HG03139 (cell line): ENCODE measurements around the gene CAMK2G.
A peak's percentile ranks its signal among the peaks of the same experiment; 100 is the strongest.

Experiments used
- ATAC-seq: cut with Tn5 transposase; IDR thresholded peaks from one replicate; pipeline ENCODE4 v1.9.1; 2021; ENCODE audit not compliant: unreplicated experiment

Gene CAMK2G

DNA sequence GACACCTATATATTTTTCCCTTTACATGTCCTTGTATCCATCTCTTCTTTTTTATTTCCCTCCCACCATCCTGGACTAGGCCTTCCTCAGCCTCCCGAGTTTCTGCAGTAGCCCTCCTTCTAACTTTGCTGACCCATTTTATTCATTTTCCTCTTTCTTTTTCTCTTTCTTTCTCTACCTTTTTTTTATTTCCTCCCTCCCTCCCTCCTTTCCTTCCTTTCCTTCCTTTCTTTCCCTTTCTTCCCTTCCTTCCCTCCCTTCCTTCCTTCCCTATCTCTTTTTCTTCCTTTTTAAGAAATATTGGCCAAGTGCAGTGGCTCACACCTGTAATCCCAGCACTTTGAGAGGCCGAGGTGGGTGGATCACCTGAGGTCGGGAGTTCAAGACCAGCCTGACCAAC lies 9.7 kb upstream of the CAMK2G start:
- no peak for ATAC-seq

DNA sequence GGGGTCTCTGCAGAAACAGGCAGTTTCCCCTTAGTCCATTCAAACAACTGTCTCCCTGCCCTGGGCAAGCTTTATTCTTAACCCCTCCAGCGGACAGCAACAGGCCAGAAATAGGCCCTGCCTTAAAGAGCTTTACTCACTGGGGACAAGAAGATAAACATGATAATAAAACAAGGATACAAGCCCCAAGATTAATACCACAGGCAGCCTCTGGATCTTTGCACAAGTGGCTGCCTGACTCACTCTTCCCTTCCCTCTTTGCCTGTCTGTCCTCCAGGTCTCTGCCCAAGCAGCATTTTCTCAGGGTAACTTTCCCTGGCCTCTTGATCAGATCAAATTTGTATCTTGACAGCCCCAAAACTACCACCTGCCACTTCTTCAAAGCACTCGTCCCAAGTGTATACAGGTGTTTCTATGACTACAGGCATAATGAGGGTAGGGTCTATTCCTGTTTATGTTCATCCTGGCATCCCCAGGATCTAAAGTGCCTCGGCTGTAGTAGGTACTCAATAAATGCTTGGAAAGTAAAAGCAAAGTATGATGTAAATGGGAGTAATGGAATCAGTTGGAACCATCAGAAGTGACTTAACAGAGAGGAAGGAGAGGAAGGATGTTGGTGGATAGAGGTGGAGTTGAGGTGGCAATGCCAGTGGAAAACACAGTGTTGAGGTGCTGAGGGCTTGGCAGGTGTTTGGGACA lies 7.0 kb upstream of the CAMK2G start:
- no peak for ATAC-seq

- peak; percentile 91 for ATAC-seq
These were observed 5.2 kb upstream of the CAMK2G start for GRCh38 chr10:73879296-73880173.

GRCh38 chr10:73878365-73878764 lies 4.0 kb upstream of the CAMK2G start:
- ATAC-seq: no peak

DNA sequence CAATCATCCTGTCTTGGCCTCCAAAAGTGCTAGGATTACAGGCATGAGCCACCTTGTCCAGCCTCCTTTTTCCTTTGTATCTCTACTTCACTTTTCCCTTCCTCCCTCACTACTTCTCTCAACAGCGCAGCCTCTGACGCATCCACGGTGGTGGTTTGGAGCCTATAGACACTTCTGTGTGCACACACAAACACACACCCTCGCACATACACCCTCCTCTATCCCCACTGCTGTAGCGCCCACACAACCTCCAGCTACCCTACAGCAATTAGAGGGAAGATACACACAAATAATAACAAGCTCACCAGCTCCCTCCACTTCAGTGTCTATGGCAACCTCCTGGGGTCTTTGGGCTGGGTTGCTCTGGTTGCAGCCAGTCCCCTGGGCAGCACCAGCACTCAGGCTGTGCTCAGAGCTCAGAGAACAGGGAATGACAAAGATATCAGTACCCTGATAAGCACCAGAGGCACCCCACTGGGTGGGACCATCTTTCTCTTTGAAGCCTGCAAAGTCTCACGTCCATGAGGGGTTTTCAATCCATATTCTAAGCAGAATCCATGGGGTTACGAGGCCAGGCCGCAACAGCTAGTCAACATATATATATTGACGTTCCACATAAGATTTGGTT lies 3.3 kb upstream of the CAMK2G start:
- ATAC-seq: no peak

GRCh38 chr10:73876971-73877370 lies 2.6 kb upstream of the CAMK2G start:
- ATAC-seq: no peak

GRCh38 chr10:73876566-73876965 lies 2.2 kb upstream of the CAMK2G start:
- ATAC-seq: no peak

GRCh38 chr10:73876157-73876556 lies 1.8 kb upstream of the CAMK2G start:
- no peak for ATAC-seq

GRCh38 chr10:73875139-73875475 lies 752 bp upstream of the CAMK2G start:
- ATAC-seq: no peak

GRCh38 chr10:73873838-73874215 lies 528 bp downstream of the CAMK2G start:
- ATAC-seq: no peak

- no peak for ATAC-seq
These were observed 1.1 kb downstream of the CAMK2G start for GRCh38 chr10:73873142-73873837.

DNA sequence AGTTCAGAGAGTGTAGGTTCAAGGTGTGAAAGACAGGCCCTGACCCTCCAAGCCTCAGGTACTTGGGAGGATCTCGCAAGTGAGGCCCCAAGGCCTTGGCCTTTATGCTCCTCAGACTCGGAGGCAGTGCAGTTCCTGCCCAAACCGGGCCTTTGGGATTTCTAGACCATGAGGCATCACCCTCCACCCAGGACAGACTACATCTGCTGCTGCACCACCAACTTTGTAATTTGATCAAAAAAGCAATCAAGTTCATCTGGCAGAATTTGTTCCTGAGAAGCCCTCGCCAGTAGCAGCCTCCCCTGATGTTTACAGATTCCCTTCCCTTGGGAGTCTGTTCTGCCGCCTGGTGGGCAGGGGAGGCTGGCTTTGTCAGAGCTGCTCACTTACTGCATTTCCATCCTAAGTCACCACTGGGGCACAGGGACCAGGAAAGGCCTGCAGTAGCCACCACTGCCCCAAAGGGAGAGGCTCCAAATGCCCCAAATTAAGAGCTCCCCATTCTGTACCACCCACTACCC lies 2.1 kb downstream of the CAMK2G start:
- no peak for ATAC-seq

DNA sequence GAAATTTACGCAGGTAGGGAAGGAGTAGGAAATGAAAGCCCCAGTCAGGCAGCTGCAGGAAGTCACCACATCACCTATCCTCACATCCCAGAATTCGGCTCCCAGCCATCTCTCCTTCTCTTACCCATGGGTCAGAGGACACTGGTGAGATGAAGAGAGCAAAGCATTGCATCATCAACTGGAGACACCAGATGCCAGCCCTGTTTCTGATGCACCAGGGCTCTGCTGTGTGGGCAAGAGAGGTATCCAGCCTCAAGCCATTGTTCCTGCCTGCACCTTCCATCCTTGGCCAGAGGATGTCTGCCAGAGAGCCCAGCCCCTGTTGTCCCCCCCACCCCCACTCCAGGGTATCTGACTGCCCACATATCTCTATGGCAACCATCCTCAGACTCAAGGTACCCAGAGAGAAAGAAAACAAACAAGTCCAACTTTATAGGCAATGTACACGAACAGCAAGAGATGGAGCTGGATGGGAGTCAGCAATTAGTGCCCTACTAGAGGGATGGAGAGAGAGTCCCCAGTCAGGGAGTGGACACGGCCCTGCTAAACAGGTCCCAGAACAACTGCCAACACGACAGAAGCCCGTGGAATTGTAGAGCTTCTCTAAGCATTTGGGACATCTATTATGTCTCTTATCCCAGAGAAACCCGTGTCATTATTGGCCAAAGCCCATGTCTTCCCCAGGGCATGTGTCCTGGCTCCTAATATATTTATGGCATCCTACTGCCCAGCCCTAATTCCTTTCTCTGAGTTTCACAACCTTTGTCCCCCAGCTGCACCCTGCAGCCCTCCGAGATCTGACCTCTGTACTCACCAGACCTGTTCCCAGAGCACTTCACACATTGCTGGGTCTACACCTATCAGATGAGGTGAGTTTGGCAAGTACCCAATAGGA lies 2.8 kb downstream of the CAMK2G start:
- no peak for ATAC-seq

GRCh38 chr10:73868655-73869195 lies 5.6 kb downstream of the CAMK2G start:
- no peak for ATAC-seq

- no peak for ATAC-seq
These were observed 6.3 kb downstream of the CAMK2G start for GRCh38 chr10:73867871-73868631.

GRCh38 chr10:73867126-73867807 lies 7.1 kb downstream of the CAMK2G start:
- no peak for ATAC-seq

GRCh38 chr10:73866621-73867020 lies 7.7 kb downstream of the CAMK2G start:
- ATAC-seq: no peak
